Transverse colon (tissue), 4 donors: ENCODE results near the gene AMACR. TPM values are rescaled to one million over a fixed set of nuclear protein-coding genes. Genes with fewer than 3 reads are reported as not detected.

Experiments
- DNase-seq: peaks from one replicate; pipeline ENCODE4 v3.0.0-alpha.2; 2019
- H3K27ac ChIP-seq, 4 donors: fragments of 200-600 bp; sonication (generic); 2 replicates each; pipeline ENCODE4 v1.5.1; 2016 to 2018; ENCODE audit warnings: inconsistent platforms in 4 of 4
- H3K27me3 ChIP-seq: fragments of 200-600 bp; sonication (generic); 2 replicates; pipeline ENCODE4 v1.5.1; 2017; ENCODE audit warnings: inconsistent platforms
- H3K36me3 ChIP-seq, 4 donors: fragments of 200-600 bp; sonication (generic); 2 replicates each; pipeline ENCODE4 v1.5.1; 2017 to 2019; ENCODE audit warnings: inconsistent platforms in 4 of 4
- H3K4me1 ChIP-seq, 4 donors: fragments of 200-600 bp; sonication (generic); 2 replicates each; pipeline ENCODE4 v1.5.1; 2017 to 2020; ENCODE audit warnings: inconsistent platforms in 4 of 4
- H3K4me3 ChIP-seq, 4 donors: fragments of 200-600 bp; sonication (generic); 1 replicate in 1 of 4; 2 replicates in 3 of 4; pipeline versions ENCODE4 v1.5.1 to v1.6.1; 2017 to 2019; ENCODE audit warnings: inconsistent platforms in 4 of 4
- H3K9me3 ChIP-seq, 2 donors: fragments of 200-600 bp; sonication (generic); 2 replicates each; pipeline ENCODE4 v1.5.1; 2017 to 2019; ENCODE audit warnings: inconsistent platforms in 2 of 2
- EP300 ChIP-seq: sonication (generic); formaldehyde crosslinking; IDR thresholded peaks from one replicate; pipeline ENCODE4 v1.6.1; 2017; ENCODE audit warnings: antibody characterized with exemption, low read depth
- POLR2A ChIP-seq: fragments of 450-650 bp; IDR thresholded peaks from one replicate; pipeline ENCODE4 v1.6.1; 2016; ENCODE audit warnings: antibody characterized with exemption, mild to moderate bottlenecking, moderate library complexity
- POLR2AphosphoS5 ChIP-seq, 3 donors: sonication (generic); formaldehyde crosslinking; IDR thresholded peaks; one replicate each; pipeline ENCODE4 v1.6.1; 2016; ENCODE audit warnings: antibody characterized with exemption in 3 of 3
- WGBS, 2 donors: methylation state at CpG; one replicate each; pipeline ENCODE4 v1.1.5; 2018; ENCODE audit warnings: low coverage in 1 of 2; 5-methylcytosine and 5-hydroxymethylcytosine counted together
- in situ Hi-C, 4 donors: fragments of 200-750 bp; cut with MboI; loops; one replicate each; pipeline versions ENCODE4 v1.15.0 to v1.15.1; 2017; ENCODE audit warnings: low sequenced_read_pairs in 3 of 4, low pct_ligation_motif_present in 1 of 4, low pct_unique_long_range_greater_than_20kb in 1 of 4
- intact Hi-C: fragments of 100-400 bp; cut with DNase I; formaldehyde crosslinking; loops from one replicate; pipeline ENCODE4 v1.15.1; 2023; ENCODE audit warnings: low total_unique reads
- total RNA-seq, 4 donors: library from RNA; depleted of rRNA; stranded (reverse); fragments of >200 nt; gene quantifications; one replicate each; pipeline ENCODE4 v1.1.0, GENCODE V29; 2016
- TF ChIP-seq, protein P1 (sequence below), 5 experiments: fragments of 200-600 bp in 3 of 5; fragments of 450-650 bp in 2 of 5; sonication (generic) in 3 of 5; IDR thresholded peaks; 1 replicate in 2 of 5; 2 replicates in 3 of 5; pipeline ENCODE4 v1.5.1; 2016 to 2017; ENCODE audit warnings: antibody characterized with exemption in 5 of 5, inconsistent platforms in 3 of 5, mild to moderate bottlenecking in 2 of 5, moderate library complexity in 1 of 5

Gene AMACR
- total RNA-seq, 4 donors from 2014 or later = 39.1 to 88.1 (median 70.6) TPM

DNA sequence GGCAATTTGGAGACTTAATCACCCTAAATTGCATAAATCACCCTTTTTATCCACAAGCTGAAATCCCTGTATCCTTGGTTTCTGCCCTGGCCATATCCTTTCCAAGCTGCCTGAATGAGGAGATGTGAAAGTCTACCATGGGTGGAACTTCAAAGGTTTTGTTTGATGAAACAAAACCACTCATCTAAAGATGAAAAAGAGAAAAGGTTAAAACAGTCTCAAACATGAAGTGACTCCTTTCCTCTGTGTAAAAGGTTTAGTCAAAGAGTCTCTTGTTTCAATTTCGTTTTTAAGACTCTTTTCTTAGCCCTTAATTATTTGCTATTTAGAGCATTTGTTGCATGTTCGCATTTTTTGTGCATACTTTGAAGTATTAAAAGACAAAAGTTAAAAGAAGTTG is 34.6 kb downstream of the AMACR start:
- no peak for DNase-seq
- intact Hi-C loops (no loop called here), in situ Hi-C loops (no loop called here)
- TF ChIP-seq POLR2AphosphoS5 (IDR thresholded peaks at IDR 0.05) = no peak
- no peak for TF ChIP-seq POLR2A
- TF ChIP-seq, protein P1, sequence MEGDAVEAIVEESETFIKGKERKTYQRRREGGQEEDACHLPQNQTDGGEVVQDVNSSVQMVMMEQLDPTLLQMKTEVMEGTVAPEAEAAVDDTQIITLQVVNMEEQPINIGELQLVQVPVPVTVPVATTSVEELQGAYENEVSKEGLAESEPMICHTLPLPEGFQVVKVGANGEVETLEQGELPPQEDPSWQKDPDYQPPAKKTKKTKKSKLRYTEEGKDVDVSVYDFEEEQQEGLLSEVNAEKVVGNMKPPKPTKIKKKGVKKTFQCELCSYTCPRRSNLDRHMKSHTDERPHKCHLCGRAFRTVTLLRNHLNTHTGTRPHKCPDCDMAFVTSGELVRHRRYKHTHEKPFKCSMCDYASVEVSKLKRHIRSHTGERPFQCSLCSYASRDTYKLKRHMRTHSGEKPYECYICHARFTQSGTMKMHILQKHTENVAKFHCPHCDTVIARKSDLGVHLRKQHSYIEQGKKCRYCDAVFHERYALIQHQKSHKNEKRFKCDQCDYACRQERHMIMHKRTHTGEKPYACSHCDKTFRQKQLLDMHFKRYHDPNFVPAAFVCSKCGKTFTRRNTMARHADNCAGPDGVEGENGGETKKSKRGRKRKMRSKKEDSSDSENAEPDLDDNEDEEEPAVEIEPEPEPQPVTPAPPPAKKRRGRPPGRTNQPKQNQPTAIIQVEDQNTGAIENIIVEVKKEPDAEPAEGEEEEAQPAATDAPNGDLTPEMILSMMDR (IDR thresholded peaks at IDR 0.05) = no peak
- no peak for TF ChIP-seq EP300
- Histone ChIP-seq H3K27me3 (no peaks in the 10 kb centered on the region), H3K4me3 (no peak overlapping the region), H3K4me1 (peaks cover 0 to 7% (median 1%) of the 10 kb centered on the region in 4 donors), H3K9me3 (no peaks in the 10 kb centered on the region), H3K27ac (no peak overlapping the region), H3K36me3 (no peaks in the 10 kb centered on the region)
- 64 to 70% methylated on average over 2 of the region's 2 CpGs for WGBS, 2 donors

DNA sequence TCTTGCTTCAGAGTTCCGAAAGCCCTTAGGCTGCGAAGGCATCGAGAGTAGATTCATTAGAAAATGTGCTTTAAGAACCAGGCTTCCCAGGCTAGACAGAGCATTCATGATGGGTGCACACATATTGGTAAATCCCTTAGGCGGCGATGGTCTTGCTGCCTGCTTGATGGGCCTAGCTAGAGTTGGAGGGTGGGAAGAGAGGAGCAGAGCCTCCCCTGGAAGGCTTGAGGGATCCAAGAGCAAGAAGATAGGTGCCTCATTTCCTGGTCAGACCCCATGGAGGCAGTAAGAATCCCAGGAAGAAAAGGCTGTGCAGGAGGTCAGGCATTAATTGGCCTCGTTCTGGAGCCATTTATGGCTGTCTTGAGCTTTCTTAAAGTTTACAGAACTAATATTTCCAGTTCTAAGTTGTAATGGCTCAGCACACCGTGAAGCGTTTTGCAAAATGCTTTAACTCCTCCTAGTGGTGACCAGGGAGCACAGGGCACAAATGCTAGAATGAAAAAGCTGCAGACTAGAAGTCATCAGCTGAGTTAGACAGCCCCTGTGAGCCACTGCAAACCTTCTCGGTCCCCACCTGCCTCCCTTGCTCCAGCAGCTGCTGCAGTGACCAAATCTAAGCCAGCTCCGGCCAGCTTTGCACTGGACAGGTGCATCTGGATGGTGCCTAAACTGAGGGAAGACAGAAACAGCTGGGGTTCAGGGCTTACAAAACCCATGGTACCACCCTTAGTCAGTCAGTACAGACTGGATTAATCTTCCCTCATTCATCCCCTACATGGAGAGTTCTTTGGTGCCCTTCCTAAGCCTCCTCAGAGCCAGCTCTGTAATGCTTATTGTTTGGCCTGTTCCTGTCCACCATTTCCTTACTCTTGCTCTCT is 38.0 kb downstream of the AMACR start:
- Histone ChIP-seq H3K27ac (no peak overlapping the region), H3K27me3 (no peaks in the 10 kb centered on the region), H3K36me3 (no peaks in the 10 kb centered on the region), H3K4me3 (no peak overlapping the region), H3K4me1 (no peaks in the 10 kb centered on the region), H3K9me3 (no peaks in the 10 kb centered on the region)
- in situ Hi-C loops (no loop called here), intact Hi-C loops (no loop called here)
- TF ChIP-seq POLR2A (no peak), EP300 (no peak), POLR2AphosphoS5 (IDR thresholded peaks at IDR 0.05) (no peak)
- TF ChIP-seq, protein P1 (IDR thresholded peaks at IDR 0.05) = peak in 4 of 5 experiments; percentile 26 to 54 (median 50)
- WGBS, 2 donors = 55 to 56% methylated on average over 3 to 10 of the region's 10 CpGs
- no peak for DNase-seq

DNA sequence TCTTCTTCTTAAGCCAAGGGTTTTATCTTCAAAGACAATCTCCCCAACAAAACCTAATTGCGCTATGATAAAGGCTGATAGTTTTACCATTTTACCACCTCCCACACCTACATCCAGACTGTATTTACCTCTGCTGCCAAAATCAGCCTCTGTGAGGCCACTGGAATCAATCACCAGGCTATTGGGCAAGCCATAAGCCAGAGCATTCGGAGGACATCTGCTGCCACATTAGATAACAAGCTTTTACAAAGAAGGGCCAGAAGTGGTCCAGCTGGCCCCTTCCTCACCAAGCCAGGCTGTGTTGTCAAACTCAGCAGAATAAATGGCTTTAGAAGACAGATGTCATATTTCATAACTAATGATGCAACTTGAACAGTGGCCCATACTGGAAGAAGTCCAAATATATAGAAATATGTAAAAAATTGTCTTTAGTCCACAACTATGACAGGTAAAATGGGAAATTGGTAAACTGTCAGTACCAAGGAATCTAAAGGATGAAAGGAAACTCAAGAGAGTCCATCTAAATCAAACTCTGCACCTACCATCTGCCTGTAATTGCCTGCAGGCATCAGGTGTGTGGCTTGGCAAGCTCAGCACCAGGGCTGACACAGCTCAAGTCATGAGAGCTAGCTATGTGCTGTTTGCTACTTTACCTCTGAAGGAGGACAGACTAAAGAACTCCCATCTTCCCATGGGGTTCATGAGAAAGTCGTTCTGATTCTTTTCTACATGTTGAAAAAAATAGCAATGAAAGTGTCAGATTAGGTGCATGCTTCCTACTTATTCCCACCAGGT is 39.4 kb downstream of the AMACR start:
- WGBS, 2 donors = 17 to 47% methylated on average over 1 to 3 of the region's 3 CpGs
- Histone ChIP-seq H3K4me1 (no peaks in the 10 kb centered on the region), H3K4me3 (no peak overlapping the region), H3K9me3 (no peaks in the 10 kb centered on the region), H3K36me3 (no peaks in the 10 kb centered on the region), H3K27ac (no peak overlapping the region), H3K27me3 (no peaks in the 10 kb centered on the region)
- intact Hi-C loops = no loop called here
- DNase-seq = no peak
- TF ChIP-seq, protein P1 (IDR thresholded peaks at IDR 0.05) = no peak
- TF ChIP-seq POLR2AphosphoS5 (IDR thresholded peaks at IDR 0.05) = no peak
- no peak for TF ChIP-seq EP300
- TF ChIP-seq POLR2A = no peak
- in situ Hi-C loops = no loop called here

DNA sequence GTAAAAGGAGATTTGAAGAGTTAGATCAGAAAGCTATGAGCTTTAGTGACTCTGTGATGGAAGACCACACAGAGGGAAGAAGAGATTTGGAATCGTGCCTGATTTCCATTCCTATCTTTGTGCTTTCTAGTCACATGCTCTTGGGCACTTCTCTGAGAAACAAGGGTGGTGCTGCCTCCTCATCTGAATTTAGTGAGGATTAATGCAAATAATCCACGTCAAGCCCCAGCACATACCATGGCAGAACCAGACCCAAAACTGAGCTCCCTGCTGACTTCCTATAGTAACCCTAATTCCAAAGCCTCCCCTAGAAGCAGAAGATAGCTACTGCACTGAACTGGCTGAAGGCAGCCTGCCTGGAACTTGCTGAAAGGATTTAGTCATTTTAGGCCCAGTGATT is 41.0 kb downstream of the AMACR start:
- TF ChIP-seq POLR2AphosphoS5 (IDR thresholded peaks at IDR 0.05) (no peak), POLR2A (no peak), EP300 (no peak)
- no peaks in the 10 kb centered on the region for H3K9me3 ChIP-seq
- no peak for DNase-seq
- 51 to 75% methylated on average over 2 of the region's 2 CpGs for WGBS, 2 donors
- H3K4me1 ChIP-seq = no peaks in the 10 kb centered on the region
- intact Hi-C loops = no loop called here
- H3K27ac ChIP-seq = no peak overlapping the region
- in situ Hi-C loops = no loop called here
- H3K4me3 ChIP-seq = no peak overlapping the region
- no peaks in the 10 kb centered on the region for H3K27me3 ChIP-seq
- no peaks in the 10 kb centered on the region for H3K36me3 ChIP-seq
